Progenitor cell of endocrine pancreas (in vitro differentiated cells): ENCODE measurements around the gene NFX1. TPM values are rescaled to one million over a fixed set of nuclear protein-coding genes. Genes with fewer than 3 reads are reported as not detected.

Experiments used
- DNase-seq: peaks from one replicate; pipeline ENCODE4 v3.0.0; 2021; ENCODE audit warnings: low spot score; ENCODE audit not compliant: unreplicated experiment
- H3K27ac Mint-ChIP-seq: 2 replicates; pipeline ENCODE4 v1.8.0; 2021; ENCODE audit warnings: mild to moderate bottlenecking, moderate library complexity, mixed read lengths
- H3K27me3 Mint-ChIP-seq: 2 replicates; pipeline ENCODE4 v1.8.0; 2021; ENCODE audit warnings: mixed read lengths
- H3K36me3 Mint-ChIP-seq: 2 replicates; pipeline ENCODE4 v1.8.0; 2022; ENCODE audit warnings: mixed read lengths; ENCODE audit not compliant: insufficient read depth
- H3K4me1 Mint-ChIP-seq: 2 replicates; pipeline ENCODE4 v1.8.0; 2021; ENCODE audit warnings: low read depth, mixed read lengths
- H3K4me3 Mint-ChIP-seq: 2 replicates; pipeline ENCODE4 v1.8.0; 2021; ENCODE audit warnings: low read depth, mild to moderate bottlenecking, moderate library complexity, mixed read lengths
- H3K9me3 Mint-ChIP-seq: 2 replicates; pipeline ENCODE4 v1.8.0; 2021; ENCODE audit warnings: low read depth, mixed read lengths
- CTCF ChIP-seq: fragments of 200-600 bp; sonication (generic); IDR thresholded peaks from one replicate; pipeline ENCODE4 v1.5.0; 2021; ENCODE audit warnings: antibody characterized with exemption, mild to moderate bottlenecking; ENCODE audit not compliant: unreplicated experiment
- total RNA-seq: library from RNA; stranded (reverse); gene quantifications from 2 replicates; pipeline ENCODE4 v1.2.1, GENCODE V29; 2021

The NFX1 gene
- total RNA-seq, 1 donor from 2014 or later = 29.4 TPM

DNA sequence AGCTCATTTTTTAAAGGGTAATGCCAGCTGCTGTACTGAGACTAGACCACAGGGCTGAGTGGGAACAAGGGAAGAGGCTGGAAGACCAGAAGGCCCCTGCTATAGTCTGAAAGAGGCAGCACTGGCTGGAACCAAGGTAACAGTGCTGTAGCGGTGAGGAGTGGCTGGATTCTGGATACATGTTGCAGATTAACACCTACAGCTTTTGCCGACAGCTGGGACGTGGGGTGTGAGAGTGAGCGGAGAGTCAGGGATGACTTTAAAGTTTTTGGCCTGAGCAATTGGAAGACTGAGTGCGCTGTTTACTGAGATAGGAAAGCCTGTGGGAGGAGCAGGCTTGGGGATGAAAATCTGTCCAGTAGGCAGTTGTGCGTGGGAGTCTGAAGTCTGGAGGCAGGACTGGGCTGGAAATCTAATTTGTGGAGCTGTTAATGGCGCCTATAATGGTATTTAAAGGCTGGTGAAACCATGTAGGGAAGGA is 85.6 kb downstream of the NFX1 start:
- TF ChIP-seq CTCF = no peak
- Mint-ChIP-seq H3K36me3 (peaks cover 6% of the 10 kb centered on the region), H3K27me3 (no peaks in the 10 kb centered on the region), H3K9me3 (no peaks in the 10 kb centered on the region), H3K27ac (peak overlapping the region; percentile 93), H3K4me1 (peaks cover 21% of the 10 kb centered on the region), H3K4me3 (no peak overlapping the region)
- DNase-seq = no peak

DNA sequence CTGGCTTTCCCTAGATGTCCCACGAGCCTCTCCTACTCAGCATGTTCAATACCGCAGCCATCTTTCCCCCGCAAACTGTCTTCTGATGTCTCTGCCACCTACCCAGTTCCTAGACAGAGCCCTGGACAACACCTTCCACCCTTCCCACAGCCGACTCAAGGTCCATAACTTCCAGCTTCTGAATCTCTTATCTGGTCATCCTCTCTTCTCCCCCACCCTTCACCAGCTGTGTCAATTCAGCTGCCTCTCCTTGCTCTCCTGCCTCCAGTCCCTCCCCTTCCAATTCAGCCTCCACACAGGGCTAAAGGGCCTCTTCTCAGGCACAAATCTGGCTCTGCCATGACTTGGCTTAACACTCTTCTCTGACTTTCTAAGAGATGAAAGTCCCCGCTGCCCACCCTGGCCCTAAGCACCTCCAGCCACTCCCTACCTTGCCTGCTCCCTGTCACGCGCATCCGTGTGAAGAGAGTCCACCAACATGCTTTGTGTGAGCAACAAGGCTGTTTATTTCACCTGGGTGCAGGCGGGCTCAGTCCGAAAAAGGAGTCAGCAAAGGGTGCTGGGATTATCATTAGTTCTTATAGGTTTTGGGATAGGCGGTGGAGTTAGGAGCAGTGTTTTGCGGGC is 86.9 kb downstream of the NFX1 start:
- no peaks in the 10 kb centered on the region for H3K9me3 Mint-ChIP-seq
- H3K4me1 Mint-ChIP-seq = peaks cover 21% of the 10 kb centered on the region

GRCh38 chr9:33378121-33378795 is 87.9 kb downstream of the NFX1 start:
- TF ChIP-seq CTCF = no peak
- Mint-ChIP-seq H3K9me3 (no peaks in the 10 kb centered on the region), H3K27ac (no peak overlapping the region), H3K4me1 (peaks cover 21% of the 10 kb centered on the region), H3K27me3 (no peaks in the 10 kb centered on the region), H3K36me3 (no peaks in the 10 kb centered on the region), H3K4me3 (no peak overlapping the region)
- no peak for DNase-seq

More for the DNA sequence above, 86.9 kb downstream of the NFX1 start:
- no peak for DNase-seq
- no peak overlapping the region for H3K4me3 Mint-ChIP-seq
- H3K36me3 Mint-ChIP-seq = no peaks in the 10 kb centered on the region
- H3K27me3 Mint-ChIP-seq = no peaks in the 10 kb centered on the region
- H3K27ac Mint-ChIP-seq = peak overlapping the region; percentile 80
- no peak for TF ChIP-seq CTCF

DNA sequence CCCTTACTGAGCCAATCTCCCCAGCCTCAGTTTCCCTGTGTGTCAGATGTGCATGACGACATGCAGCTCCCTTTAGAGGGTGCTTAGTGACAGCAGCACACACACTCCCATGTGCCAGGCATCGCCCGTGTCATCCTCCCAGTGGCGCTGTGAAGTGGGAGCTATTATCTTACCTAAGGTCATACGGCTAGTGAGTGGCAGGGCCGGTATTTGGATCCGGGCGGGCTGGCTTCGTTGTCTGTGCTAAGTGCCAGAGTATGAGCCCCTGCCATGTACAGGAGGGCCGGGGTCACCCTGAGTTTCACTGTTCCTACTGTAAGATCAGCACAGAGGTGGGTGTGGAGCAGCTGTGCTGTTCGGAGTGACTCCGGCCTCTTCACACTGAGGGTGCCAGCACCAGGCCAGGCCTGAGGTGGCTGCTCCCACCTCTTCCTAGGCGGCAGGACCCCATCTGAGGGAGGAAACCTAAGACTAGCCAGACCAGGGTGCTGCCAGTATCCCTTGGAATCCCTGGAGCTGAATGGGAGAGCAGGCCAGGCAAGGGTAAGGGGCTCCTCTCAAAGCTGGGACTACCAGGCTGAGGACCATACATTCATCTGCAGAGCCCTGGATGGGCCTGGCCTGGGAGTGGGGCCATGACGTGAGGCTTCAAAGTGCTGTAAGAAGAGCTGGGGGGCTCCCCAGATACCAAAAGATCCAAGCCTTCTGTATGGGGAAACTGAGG is 89.5 kb downstream of the NFX1 start:
- H3K4me3 Mint-ChIP-seq = no peak overlapping the region
- H3K4me1 Mint-ChIP-seq = peaks cover 18% of the 10 kb centered on the region
- H3K27ac Mint-ChIP-seq = peak overlapping the region; percentile 61
- TF ChIP-seq CTCF = no peak
- H3K36me3 Mint-ChIP-seq = no peaks in the 10 kb centered on the region
- DNase-seq = no peak
- no peaks in the 10 kb centered on the region for H3K9me3 Mint-ChIP-seq
- H3K27me3 Mint-ChIP-seq = no peaks in the 10 kb centered on the region

GRCh38 chr9:33380390-33381094 is 90.2 kb downstream of the NFX1 start:
- TF ChIP-seq CTCF = no peak
- DNase-seq = no peak
- H3K4me3 Mint-ChIP-seq = no peak overlapping the region
- H3K9me3 Mint-ChIP-seq = no peaks in the 10 kb centered on the region
- H3K36me3 Mint-ChIP-seq = no peaks in the 10 kb centered on the region
- H3K27ac Mint-ChIP-seq = peak overlapping the region; percentile 47
- H3K4me1 Mint-ChIP-seq = peaks cover 12% of the 10 kb centered on the region
- no peaks in the 10 kb centered on the region for H3K27me3 Mint-ChIP-seq
